LNCaP clone FGC (cell line): ENCODE data around the gene FBXO5.

Source experiments
- DNase-seq: peaks from one replicate; pipeline ENCODE4 v3.0.0-alpha.2; 2011; ENCODE audit warnings: low read depth
- H3K4me3 ChIP-seq: 2 replicates; pipeline ENCODE4 v1.5.1; 2011; ENCODE audit warnings: mild to moderate bottlenecking, low read depth, low read length, control low read depth
- TF ChIP-seq, protein P1 (sequence below): IDR thresholded peaks from 2 replicates; pipeline ENCODE4 v1.5.1; 2012; ENCODE audit warnings: mild to moderate bottlenecking; ENCODE audit not compliant: control insufficient read depth, insufficient read depth; ENCODE audit errors: extremely low read depth

The FBXO5 gene

DNA sequence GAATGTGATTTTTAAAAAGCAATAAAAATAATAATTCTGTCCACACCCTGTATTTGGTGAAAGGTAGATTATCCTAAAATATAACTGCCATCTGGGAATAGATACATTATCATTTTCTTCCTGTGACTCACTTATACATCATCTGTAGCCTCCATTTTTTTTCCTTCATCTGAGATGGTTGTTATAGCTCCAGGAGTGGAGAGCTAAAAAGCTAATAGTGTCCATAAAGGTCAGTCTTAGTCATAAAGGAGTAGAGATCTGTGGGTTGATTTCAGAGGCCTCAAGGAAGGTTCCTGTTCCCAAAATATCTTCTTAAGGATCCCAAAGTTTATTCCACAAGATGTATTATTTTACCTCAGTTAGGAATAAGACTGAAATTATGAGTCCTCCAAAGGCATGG lies 41.1 kb downstream of the FBXO5 start:
- TF ChIP-seq, protein P1, sequence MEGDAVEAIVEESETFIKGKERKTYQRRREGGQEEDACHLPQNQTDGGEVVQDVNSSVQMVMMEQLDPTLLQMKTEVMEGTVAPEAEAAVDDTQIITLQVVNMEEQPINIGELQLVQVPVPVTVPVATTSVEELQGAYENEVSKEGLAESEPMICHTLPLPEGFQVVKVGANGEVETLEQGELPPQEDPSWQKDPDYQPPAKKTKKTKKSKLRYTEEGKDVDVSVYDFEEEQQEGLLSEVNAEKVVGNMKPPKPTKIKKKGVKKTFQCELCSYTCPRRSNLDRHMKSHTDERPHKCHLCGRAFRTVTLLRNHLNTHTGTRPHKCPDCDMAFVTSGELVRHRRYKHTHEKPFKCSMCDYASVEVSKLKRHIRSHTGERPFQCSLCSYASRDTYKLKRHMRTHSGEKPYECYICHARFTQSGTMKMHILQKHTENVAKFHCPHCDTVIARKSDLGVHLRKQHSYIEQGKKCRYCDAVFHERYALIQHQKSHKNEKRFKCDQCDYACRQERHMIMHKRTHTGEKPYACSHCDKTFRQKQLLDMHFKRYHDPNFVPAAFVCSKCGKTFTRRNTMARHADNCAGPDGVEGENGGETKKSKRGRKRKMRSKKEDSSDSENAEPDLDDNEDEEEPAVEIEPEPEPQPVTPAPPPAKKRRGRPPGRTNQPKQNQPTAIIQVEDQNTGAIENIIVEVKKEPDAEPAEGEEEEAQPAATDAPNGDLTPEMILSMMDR = no peak
- DNase-seq = no peak
- H3K4me3 ChIP-seq = no peak overlapping the region

DNA sequence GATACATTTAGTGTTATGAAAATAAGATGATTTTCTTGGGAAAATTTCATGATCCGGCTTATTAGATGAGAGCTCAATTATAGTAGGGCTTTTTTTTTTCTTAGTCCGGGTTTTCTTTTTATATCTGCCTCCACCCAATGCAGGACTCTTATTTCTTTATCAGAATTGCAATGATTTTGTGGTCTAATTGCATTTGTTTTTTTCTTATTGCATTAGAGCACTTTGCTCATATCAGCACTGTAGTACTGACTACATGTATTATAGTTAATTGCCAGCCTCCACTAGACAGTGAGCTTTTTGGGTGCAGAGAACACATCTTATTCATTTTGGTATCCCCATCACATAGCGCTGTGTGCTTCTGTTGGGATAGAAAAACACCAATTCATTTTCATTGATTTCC lies 50.0 kb downstream of the FBXO5 start:
- DNase-seq = no peak
- H3K4me3 ChIP-seq = no peak overlapping the region
- TF ChIP-seq, protein P1 = no peak

DNA sequence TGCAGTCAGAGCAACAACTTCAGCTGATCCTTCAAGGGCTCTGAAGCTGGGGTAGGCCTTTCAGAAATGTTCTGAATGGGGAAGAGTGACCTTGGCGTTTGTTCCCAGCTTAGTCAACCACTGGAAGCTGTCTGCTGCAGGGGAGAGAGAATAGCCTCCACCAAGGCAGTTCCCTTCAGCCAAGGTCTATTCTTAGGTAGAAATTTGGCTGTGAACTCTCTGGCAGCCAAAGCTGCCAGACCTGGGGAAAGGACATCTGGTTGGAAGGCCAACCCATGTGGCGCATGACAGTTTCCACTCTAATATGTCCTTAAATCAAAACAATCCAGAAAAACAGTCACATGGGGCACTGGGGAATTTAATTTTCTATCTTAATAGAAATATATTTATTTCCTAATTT lies 60.1 kb downstream of the FBXO5 start:
- DNase-seq = no peak
- TF ChIP-seq, protein P1 = no peak
- no peak overlapping the region for H3K4me3 ChIP-seq
